HG02852 (cell line): ENCODE results near the gene F2R.
A peak's percentile ranks its signal among the peaks of the same experiment; 100 is the strongest.
"Not testable (repeated sequence)": the region's sequence is repeated elsewhere in the genome, so short reads cannot be mapped to it uniquely, and the experiment has no call there.

ENCODE experiments used
- ATAC-seq: cut with Tn5 transposase; IDR thresholded peaks from one replicate; pipeline ENCODE4 v1.9.1; 2021; ENCODE audit warnings: mild to moderate bottlenecking, moderate library complexity; ENCODE audit not compliant: unreplicated experiment

Gene F2R

GRCh38 chr5:76717222-76718083 lies 1.5 kb downstream of the F2R start:
- no peak for ATAC-seq

GRCh38 chr5:76718381-76718832 lies 2.5 kb downstream of the F2R start:
- ATAC-seq, result no peak

- ATAC-seq, result no peak
Observed at GRCh38 chr5:76718880-76719279, 3.0 kb downstream of the F2R start.

- peak; percentile 94 for ATAC-seq
Observed at GRCh38 chr5:76720988-76721569, 5.2 kb downstream of the F2R start.

- ATAC-seq, result no peak
Observed at GRCh38 chr5:76723266-76723665, 7.3 kb downstream of the F2R start.

GRCh38 chr5:76723906-76724305 lies 8.0 kb downstream of the F2R start:
- ATAC-seq, result no peak

- no peak for ATAC-seq
Observed at GRCh38 chr5:76724871-76725270, 8.9 kb downstream of the F2R start.

GRCh38 chr5:76728965-76729364 lies 13.0 kb downstream of the F2R start:
- no peak for ATAC-seq

GRCh38 chr5:76729373-76730290 lies 13.7 kb downstream of the F2R start:
- ATAC-seq, result no peak

- ATAC-seq, result peak; percentile 8
Observed at GRCh38 chr5:76732405-76733048, 16.6 kb downstream of the F2R start.

GRCh38 chr5:76733049-76733417 lies 17.1 kb downstream of the F2R start:
- peak; percentile 69 for ATAC-seq

GRCh38 chr5:76735762-76736545 lies 20.0 kb downstream of the F2R start:
- ATAC-seq, result no peak

- no peak for ATAC-seq
Observed at GRCh38 chr5:76736679-76737556, 21.0 kb downstream of the F2R start.

GRCh38 chr5:76737846-76738245 lies 21.9 kb downstream of the F2R start:
- no peak for ATAC-seq

GRCh38 chr5:76741506-76741905 lies 25.6 kb downstream of the F2R start:
- not testable (repeated sequence) for ATAC-seq

GRCh38 chr5:76742583-76742982 lies 26.7 kb downstream of the F2R start:
- ATAC-seq, result no peak

GRCh38 chr5:76744632-76745031 lies 28.7 kb downstream of the F2R start:
- ATAC-seq, result no peak

- ATAC-seq, result no peak
Observed at GRCh38 chr5:76745670-76746069, 29.7 kb downstream of the F2R start.

GRCh38 chr5:76746677-76747076 lies 30.8 kb downstream of the F2R start:
- ATAC-seq, result no peak
